Endothelial cell of umbilical vein (primary cell): Measurements from ENCODE around the gene KLHL13. TPM values are rescaled to one million over a fixed set of nuclear protein-coding genes. Genes with fewer than 3 reads are reported as not detected.
A peak's percentile ranks its signal among the peaks of the same experiment; 100 is the strongest.

Experiments
- BruUV-seq: library from RNA; stranded (reverse); fragments of 400-500 nt; replicated peaks from 2 replicates; lab custom pipeline; 2021; lab: Mats Ljungman, UMichigan
- CTCF ChIA-PET: fragments of 300-600, 350-600 bp; sonication (Branson Sonifier 250); formaldehyde crosslinking; loops from one replicate; lab custom pipeline; 2021; ENCODE audit warnings: antibody characterized with exemption, inconsistent platforms; lab: Charles Lee
- POLR2A ChIA-PET: fragments of 300-600, 350-600 bp; sonication (Branson Sonifier 250); formaldehyde crosslinking; loops from one replicate; lab custom pipeline; 2021; ENCODE audit warnings: antibody characterized with exemption, inconsistent platforms; lab: Charles Lee
- DNase-seq: peaks from one replicate; pipeline ENCODE4 v3.0.0-alpha.2; 2011; ENCODE audit warnings: low read depth, low spot score
- FAIRE-seq: peaks from 2 replicates; lab custom pipeline; 2011; peaks lifted over from hg19 to GRCh38; lab: Jason Lieb, UNC
- H2AFZ ChIP-seq: 2 replicates; pipeline ENCODE4 v1.6.0; 2012; ENCODE audit warnings: low read depth, low read length, control low read depth, inconsistent platforms
- H3K27ac ChIP-seq: 2 replicates; pipeline ENCODE4 v1.5.1; 2011; ENCODE audit warnings: low read depth, mild to moderate bottlenecking, control low read depth, low read length, moderate library complexity; ENCODE audit not compliant: insufficient read depth
- H3K27me3 ChIP-seq, 2 experiments: 2 replicates each; pipeline versions ENCODE4 v1.6.0 to v1.6.1; 2011; ENCODE audit warnings: low read length in 2 of 2, mixed read lengths in 1 of 2; ENCODE audit not compliant: control insufficient read depth in 2 of 2, insufficient read depth in 2 of 2
- H3K36me3 ChIP-seq, 2 experiments: 2 replicates in 1 of 2; 3 replicates in 1 of 2; pipeline ENCODE4 v1.5.1; 2011; ENCODE audit warnings: low read length in 2 of 2, mild to moderate bottlenecking in 1 of 2, moderate library complexity in 1 of 2; ENCODE audit not compliant: control insufficient read depth in 2 of 2, insufficient read depth in 2 of 2; ENCODE audit errors: extremely low read depth in 1 of 2
- H3K4me1 ChIP-seq: 3 replicates; pipeline ENCODE4 v1.5.1; 2011; ENCODE audit warnings: mild to moderate bottlenecking, low read length; ENCODE audit not compliant: control insufficient read depth, insufficient read depth; ENCODE audit errors: extremely low read depth
- H3K4me2 ChIP-seq: 2 replicates; pipeline ENCODE4 v1.6.1; 2011; ENCODE audit warnings: low read length, control low read depth, mixed read lengths; ENCODE audit not compliant: insufficient read depth
- H3K4me3 ChIP-seq, 3 experiments: fragments of 200-600 bp in 1 of 3; sonication (generic), shearing (Covaris generic) in 1 of 3; replicated peaks in 1 of 3; 2 replicates each; pipeline ENCODE4 v1.5.1; 2011 to 2016; ENCODE audit warnings: control low read depth in 3 of 3, low read length in 3 of 3, mild to moderate bottlenecking in 2 of 3, inconsistent platforms in 1 of 3, low read depth in 1 of 3, moderate library complexity in 1 of 3; ENCODE audit not compliant: insufficient read depth in 1 of 3
- H3K79me2 ChIP-seq: 2 replicates; pipeline ENCODE4 v1.6.0; 2012; ENCODE audit warnings: low read length, inconsistent platforms; ENCODE audit not compliant: control insufficient read depth, insufficient read depth
- H3K9ac ChIP-seq: replicated peaks from 2 replicates; pipeline ENCODE3; 2011; ENCODE audit warnings: low read length, control low read depth; ENCODE audit not compliant: insufficient read depth; ENCODE audit errors: extremely low read depth
- H3K9me1 ChIP-seq: replicated peaks from 3 replicates; pipeline ENCODE4 v1.6.0; 2011; ENCODE audit warnings: mild to moderate bottlenecking, low read length; ENCODE audit not compliant: control insufficient read depth, insufficient read depth; ENCODE audit errors: extremely low read depth
- H3K9me3 ChIP-seq: replicated peaks from 2 replicates; pipeline ENCODE4 v1.5.1; 2012; ENCODE audit warnings: low read length, inconsistent platforms; ENCODE audit not compliant: control insufficient read depth, insufficient read depth
- H4K20me1 ChIP-seq: replicated peaks from 2 replicates; pipeline ENCODE3; 2011; ENCODE audit warnings: mild to moderate bottlenecking, low read length; ENCODE audit not compliant: control insufficient read depth, insufficient read depth; ENCODE audit errors: extremely low read depth
- CTCF ChIP-seq, 2 donors: IDR thresholded peaks; 1 replicate in 1 of 2; 2 replicates in 1 of 2; pipeline ENCODE4 v1.5.1; 2011; ENCODE audit warnings: low read length in 2 of 2, mild to moderate bottlenecking in 2 of 2, moderate library complexity in 2 of 2, control low read depth in 1 of 2, inconsistent platforms in 1 of 2, low read depth in 1 of 2; ENCODE audit not compliant: insufficient read depth in 1 of 2; ENCODE audit errors: extremely low read depth in 1 of 2
- EZH2 ChIP-seq: IDR thresholded peaks from 2 replicates; pipeline ENCODE4 v1.6.1; 2012; ENCODE audit warnings: borderline replicate concordance, low read depth, mild to moderate bottlenecking, moderate library complexity, low read length, inconsistent platforms; ENCODE audit not compliant: severe bottlenecking
- FOS ChIP-seq: IDR thresholded peaks from 2 replicates; pipeline ENCODE4 v1.6.1; 2011; ENCODE audit warnings: mild to moderate bottlenecking, low read length, moderate library complexity, borderline replicate concordance; ENCODE audit not compliant: insufficient read depth
- GATA2 ChIP-seq: IDR thresholded peaks from 2 replicates; pipeline ENCODE4 v1.7.0; 2011; ENCODE audit warnings: low read depth, mild to moderate bottlenecking, moderate library complexity, mixed read lengths, low read length; ENCODE audit not compliant: insufficient read length, insufficient read depth
- JUN ChIP-seq: IDR thresholded peaks from 2 replicates; pipeline ENCODE4 v1.6.1; 2011; ENCODE audit warnings: borderline replicate concordance, low read depth; ENCODE audit not compliant: insufficient read length, insufficient read depth
- MAX ChIP-seq: IDR thresholded peaks from 2 replicates; pipeline ENCODE4 v1.6.1; 2011; ENCODE audit not compliant: insufficient read depth, insufficient read length
- MYC ChIP-seq: IDR thresholded peaks from one replicate; pipeline ENCODE4 v1.6.1; 2011; ENCODE audit warnings: mild to moderate bottlenecking, low read depth, low read length
- POLR2A ChIP-seq: IDR thresholded peaks from 2 replicates; pipeline ENCODE4 v1.6.1; 2012; ENCODE audit warnings: low read depth, mild to moderate bottlenecking, control low read depth, low read length
- POLR2AphosphoS5 ChIP-seq: IDR thresholded peaks from 2 replicates; pipeline ENCODE4 v1.6.1; 2012; ENCODE audit warnings: low read depth, mild to moderate bottlenecking, control low read depth, low read length, moderate library complexity; ENCODE audit not compliant: insufficient read depth
- dilution Hi-C: fragments of 300-500 bp; cut with MboI; formaldehyde crosslinking; loops from one replicate; pipeline ENCODE4 v1.15.0; 2019; ENCODE audit warnings: low sequenced_read_pairs; ENCODE audit not compliant: extremely low pct_ligation_motif_present
- intact Hi-C: fragments of 100-400 bp; cut with micrococcal nuclease; formaldehyde crosslinking; loops from one replicate; pipeline ENCODE4 v1.10.0; 2022
- polyA plus RNA-seq, 4 experiments: library from polyadenylated mRNA; depleted of rRNA in 3 of 4; stranded (reverse) in 3 of 4; unstranded in 1 of 4; fragments of >200 nt; gene quantifications; 2 replicates each; pipeline versions ENCODE4 v1.2.1 to v1.2.3, GENCODE V29; 2011 to 2012; ENCODE audit warnings: missing spikeins in 1 of 4
- total RNA-seq: library from RNA; stranded (reverse); gene quantifications from 2 replicates; pipeline ENCODE4 v1.2.3, GENCODE V29; 2021

The KLHL13 gene
- total and polyA plus RNA-seq, 2 donors (not counting 3 experiments of a cell fraction or from before 2014, with no cell fraction given): 15.3 to 18.2 TPM

GRCh38 chrX:118164138-118164537 is 47.5 kb upstream of the KLHL13 start:
- BruUV-seq: no TSS peak
- Histone ChIP-seq H4K20me1 (no peaks in the 10 kb centered on the region), H3K79me2 (no peaks in the 10 kb centered on the region), H3K9ac (no peak overlapping the region), H3K9me3 (no peaks in the 10 kb centered on the region), H3K36me3 (no peaks in the 10 kb centered on the region), H3K4me1 (peaks cover 3% of the 10 kb centered on the region), H3K9me1 (no peaks in the 10 kb centered on the region), H2AFZ (no peak overlapping the region), H3K27ac (no peak overlapping the region), H3K27me3 (no peaks in the 10 kb centered on the region), H3K4me3 (no peak overlapping the region), H3K4me2 (no peak overlapping the region)
- FAIRE-seq (peak; percentile 53), DNase-seq (no peak)
- CTCF ChIA-PET: no interaction called here
- TF ChIP-seq FOS: no peak
- no peak for TF ChIP-seq JUN
- TF ChIP-seq POLR2AphosphoS5: no peak
- no peak for TF ChIP-seq CTCF (IDR thresholded peaks at IDR 0.05; ENCODE audit: extremely low read depth in 1 of 2, insufficient read depth in 1 of 2, low read depth in 1 of 2, low read length in 2 of 2)
- TF ChIP-seq GATA2: no peak
- no peak for TF ChIP-seq MAX
- no peak for TF ChIP-seq POLR2A
- no peak for TF ChIP-seq MYC
- no peak for TF ChIP-seq EZH2
- POLR2A ChIA-PET: no interaction called here
- intact Hi-C loops: no loop called here
- dilution Hi-C loops: no loop called here
